ENCODE data around the gene PDIA5.

- TF ChIP-seq POLR2A (IDR thresholded peaks at IDR 0.05; ENCODE audit: borderline replicate concordance, extremely low read depth, insufficient read depth, insufficient read length) = no peak
- no peak for TF ChIP-seq ELF1 (IDR thresholded peaks at IDR 0.05; ENCODE audit: borderline replicate concordance, low read depth)
- TF ChIP-seq ZBTB33 (IDR thresholded peaks at IDR 0.05; ENCODE audit: extremely low read depth, insufficient replicate concordance, low read length) = no peak
- no peak for TF ChIP-seq CTCF (IDR thresholded peaks at IDR 0.05 in 2 of 3, conservative IDR thresholded peaks at IDR 0.05 in 1 of 3; ENCODE audit: borderline replicate concordance in 1 of 3, insufficient read depth in 1 of 3, low read depth in 2 of 3, low read length in 2 of 3)
- no peak for TF ChIP-seq EZH2 (IDR thresholded peaks at IDR 0.05)
- no peak for TF ChIP-seq FOSL1 (IDR thresholded peaks at IDR 0.05; ENCODE audit: low read depth)
- no peak for TF ChIP-seq SIN3A (IDR thresholded peaks at IDR 0.05; ENCODE audit: low read depth)
Observed at GRCh38 chr3:123067689-123068600, 1.1 kb downstream of the PDIA5 start.

All from HCT116 (cell line).